Stimulated activated CD4-positive, alpha-beta T cell treated with anti-CD3 and anti-CD28 coated beads, Interleukin-15, amount 100 ng/mL, for 48 hours (primary cell): Measurements from ENCODE around the gene SRGAP3.

Experiments
- DNase-seq, 2 donors: peaks; one replicate each; pipeline ENCODE4 v3.0.0-alpha.2; 2020; ENCODE audit warnings: low read depth in 2 of 2

Gene SRGAP3

DNA sequence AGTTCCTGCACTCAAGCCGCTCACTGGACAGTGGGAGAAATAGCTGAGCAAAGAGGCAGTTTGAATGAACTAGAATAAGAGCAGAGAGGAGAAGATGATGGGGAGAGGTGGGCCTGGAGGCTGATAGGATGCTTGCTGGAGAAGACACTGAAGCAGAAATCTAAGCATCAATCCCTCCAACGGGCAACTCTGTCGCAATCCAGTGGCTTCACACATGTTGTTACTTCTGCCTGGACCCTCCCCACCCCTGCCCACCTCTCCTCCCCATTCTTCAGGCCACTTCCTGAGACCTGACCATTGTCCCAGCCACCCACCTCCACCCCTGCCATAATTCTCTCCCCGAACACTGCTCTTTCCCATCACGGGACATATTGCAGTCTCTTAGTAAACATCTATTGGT, 76.0 kb downstream of the SRGAP3 start:
- DNase-seq: no peak

- no peak for DNase-seq
These were observed 76.6 kb downstream of the SRGAP3 start for GRCh38 chr3:9172851-9173321.

GRCh38 chr3:9170851-9171160, 78.6 kb downstream of the SRGAP3 start:
- no peak for DNase-seq

- DNase-seq: no peak
These were observed 79.2 kb downstream of the SRGAP3 start for GRCh38 chr3:9169956-9170850.

GRCh38 chr3:9169326-9169725, 80.1 kb downstream of the SRGAP3 start:
- no peak for DNase-seq

- peak; percentile 51 to 67 for DNase-seq
These were observed 81.2 kb downstream of the SRGAP3 start for GRCh38 chr3:9168241-9168741.

DNA sequence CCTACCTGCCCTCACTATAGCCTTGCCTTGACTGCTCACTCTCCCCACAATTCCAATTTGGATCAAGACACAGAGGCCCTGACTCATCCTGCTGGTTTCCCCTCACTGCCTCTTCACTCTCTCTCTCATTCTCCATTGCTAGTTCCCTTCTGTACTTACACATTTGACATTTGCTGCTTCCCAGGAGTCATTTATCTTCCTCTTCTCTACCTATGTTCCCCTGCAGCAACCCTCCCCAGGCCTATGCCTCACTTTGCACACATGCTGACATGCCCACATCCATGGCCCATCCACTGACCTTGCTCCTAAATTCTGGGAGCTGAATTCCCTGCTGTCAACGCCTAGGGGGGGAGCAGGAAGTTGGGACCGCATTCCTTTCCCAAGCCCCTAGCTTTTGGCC, 82.2 kb downstream of the SRGAP3 start:
- no peak for DNase-seq

GRCh38 chr3:9165421-9165820, 84.0 kb downstream of the SRGAP3 start:
- DNase-seq: no peak

DNA sequence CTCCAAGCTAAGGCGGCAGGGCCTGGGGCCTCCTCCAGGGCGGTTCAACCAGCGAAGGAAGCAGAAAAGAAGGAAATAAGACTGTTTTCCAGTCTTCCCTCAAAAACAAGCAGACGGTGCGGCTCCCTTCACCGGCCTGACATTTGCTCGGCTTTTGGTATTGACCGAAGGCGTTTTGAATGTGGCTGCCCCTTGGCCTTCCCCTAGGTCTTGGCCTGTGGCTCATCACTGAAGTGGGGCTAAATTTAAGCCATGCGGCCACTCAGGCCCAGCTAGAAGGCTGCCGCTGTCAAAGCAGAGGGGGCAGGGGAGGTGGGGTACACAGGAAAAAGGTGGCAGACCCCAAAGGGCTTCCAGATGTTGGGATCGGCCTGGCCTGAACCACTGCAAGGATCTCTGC, 86.2 kb downstream of the SRGAP3 start:
- DNase-seq: no peak

- no peak for DNase-seq
These were observed 87.6 kb downstream of the SRGAP3 start for GRCh38 chr3:9161811-9162210.

GRCh38 chr3:9161298-9161697, 88.1 kb downstream of the SRGAP3 start:
- DNase-seq: no peak

GRCh38 chr3:9158865-9159630, 90.4 kb downstream of the SRGAP3 start:
- DNase-seq: no peak

DNA sequence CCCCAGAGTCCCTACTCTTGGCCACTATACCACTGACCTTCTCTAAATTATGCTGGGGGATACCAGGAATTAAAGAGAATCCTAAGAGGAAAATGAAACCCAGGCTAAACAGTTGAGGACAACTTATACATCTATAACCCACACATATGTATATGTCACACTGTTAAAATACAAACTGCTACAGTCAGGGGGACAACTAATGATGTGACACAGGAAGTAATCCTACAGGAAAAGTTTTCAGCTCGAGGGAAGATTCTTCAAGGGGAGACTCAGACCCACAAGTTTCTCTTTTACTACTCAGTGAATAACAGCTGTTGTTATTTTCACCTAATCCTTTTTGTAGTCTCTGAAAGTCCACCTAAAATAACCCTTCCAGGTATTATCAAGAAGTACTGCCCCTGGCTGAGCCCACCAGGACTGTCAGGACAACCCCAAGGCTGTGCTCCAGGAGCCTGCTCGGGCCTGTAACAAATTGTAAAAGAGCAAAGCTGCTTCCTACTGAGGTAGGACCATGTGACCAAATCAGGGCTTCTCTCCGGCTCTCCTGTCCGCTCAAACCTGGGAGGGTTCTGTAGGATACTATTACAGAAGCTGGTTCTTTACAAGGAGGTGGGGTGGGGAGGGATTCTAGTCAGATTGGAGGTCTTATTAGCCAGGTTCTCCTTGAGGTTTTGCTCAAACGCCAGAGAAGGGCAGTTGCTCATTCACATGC, 91.6 kb downstream of the SRGAP3 start:
- no peak for DNase-seq

DNA sequence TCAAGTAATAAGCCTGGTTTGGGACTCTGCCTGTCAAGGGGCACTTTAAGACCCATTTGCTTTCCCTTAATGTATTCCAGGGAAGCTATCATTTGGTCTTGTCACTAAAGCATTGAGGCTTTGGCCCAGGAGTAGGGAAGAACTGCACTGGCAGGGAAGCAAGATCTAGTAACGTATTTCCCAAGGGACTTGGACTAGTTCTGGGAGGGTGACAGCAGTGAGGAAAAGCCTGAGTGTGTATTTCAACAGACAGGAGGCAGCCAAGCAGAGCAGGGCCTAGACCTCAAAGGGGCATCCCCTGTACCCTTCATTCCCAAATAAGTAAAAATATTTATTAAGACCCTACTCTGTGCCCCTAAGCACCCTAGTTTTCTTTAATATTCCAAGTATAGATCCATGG, 92.8 kb downstream of the SRGAP3 start:
- DNase-seq: no peak

DNA sequence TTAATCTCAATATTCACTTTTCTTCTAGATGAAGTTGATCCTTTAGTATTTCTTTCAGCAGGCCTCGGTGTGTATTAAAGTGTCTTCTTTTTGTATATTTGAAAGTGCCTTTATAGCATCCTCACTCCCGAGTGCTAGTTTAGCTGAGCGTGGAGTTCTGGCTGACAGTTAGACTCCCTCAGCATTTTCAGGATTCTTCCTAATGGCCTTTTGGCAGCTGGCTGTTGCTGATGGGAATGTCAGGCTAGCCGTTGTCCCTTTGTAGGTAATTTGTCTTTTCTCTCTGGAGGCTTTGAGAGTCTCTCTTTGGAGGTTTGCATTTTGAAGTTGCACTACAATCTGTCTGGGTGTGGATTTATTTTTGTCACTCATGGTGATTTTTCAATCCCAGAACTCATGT, 94.4 kb downstream of the SRGAP3 start:
- no peak for DNase-seq

- DNase-seq: no peak
These were observed 95.4 kb downstream of the SRGAP3 start for GRCh38 chr3:9153904-9154619.

GRCh38 chr3:9151240-9151639, 98.2 kb downstream of the SRGAP3 start:
- DNase-seq: no peak

DNA sequence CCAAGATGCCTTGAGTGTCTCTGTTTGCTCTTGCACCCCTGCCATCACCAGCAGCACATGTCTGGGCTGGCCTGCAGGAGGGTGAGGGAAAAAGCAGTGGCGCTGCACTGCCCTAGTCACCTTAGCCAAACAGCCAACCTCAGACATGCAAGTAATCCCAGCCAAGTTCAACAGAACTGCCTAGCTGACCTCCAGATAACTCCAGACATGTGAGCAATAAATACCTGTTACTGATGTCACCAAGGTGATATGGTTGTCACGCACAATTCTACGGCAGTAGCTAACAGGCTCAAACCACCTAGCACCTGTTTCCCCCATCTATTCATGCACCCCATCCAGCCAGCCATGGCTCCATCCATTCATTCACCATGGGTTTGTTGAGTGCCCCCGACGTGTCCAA, 99.9 kb downstream of the SRGAP3 start:
- DNase-seq: no peak

DNA sequence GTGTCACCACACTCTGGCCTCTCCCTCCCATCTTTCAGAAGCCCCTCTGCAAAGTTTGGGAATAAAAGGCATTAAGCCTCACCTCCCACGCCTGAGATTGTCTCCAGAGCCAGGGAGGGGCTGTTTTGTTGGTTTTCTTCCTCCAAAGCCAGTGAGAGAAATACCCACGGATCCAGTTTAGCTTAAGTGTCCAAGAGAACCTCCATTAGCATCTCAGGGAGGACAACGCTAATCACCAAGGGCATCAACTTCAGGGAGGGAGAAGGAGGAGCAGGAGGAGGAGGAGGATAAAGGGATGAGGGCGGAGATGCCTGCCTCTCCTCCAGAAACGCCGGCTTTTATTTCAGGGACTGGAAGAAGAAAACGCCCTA, 101.6 kb downstream of the SRGAP3 start:
- DNase-seq: no peak

GRCh38 chr3:9147215-9147895, 102.1 kb downstream of the SRGAP3 start:
- DNase-seq: no peak
